Stimulated activated CD8-positive, alpha-beta memory T cell treated with anti-CD3 and anti-CD28 coated beads, Interleukin-7, amount 100 ng/mL, for 24 hours (primary cell): Measurements from ENCODE around the gene HBB.

Experiments
- DNase-seq: peaks from one replicate; pipeline ENCODE4 v3.0.0-alpha.2; 2020; ENCODE audit warnings: low read depth

HBB gene

GRCh38 chr11:5227681-5228080 lies 810 bp upstream of the HBB start:
- no peak for DNase-seq

DNA sequence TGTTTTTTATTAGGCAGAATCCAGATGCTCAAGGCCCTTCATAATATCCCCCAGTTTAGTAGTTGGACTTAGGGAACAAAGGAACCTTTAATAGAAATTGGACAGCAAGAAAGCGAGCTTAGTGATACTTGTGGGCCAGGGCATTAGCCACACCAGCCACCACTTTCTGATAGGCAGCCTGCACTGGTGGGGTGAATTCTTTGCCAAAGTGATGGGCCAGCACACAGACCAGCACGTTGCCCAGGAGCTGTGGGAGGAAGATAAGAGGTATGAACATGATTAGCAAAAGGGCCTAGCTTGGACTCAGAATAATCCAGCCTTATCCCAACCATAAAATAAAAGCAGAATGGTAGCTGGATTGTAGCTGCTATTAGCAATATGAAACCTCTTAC lies 1.4 kb downstream of the HBB start:
- no peak for DNase-seq

- no peak for DNase-seq
Observed at GRCh38 chr11:5224538-5225479, 2.1 kb downstream of the HBB start.

DNA sequence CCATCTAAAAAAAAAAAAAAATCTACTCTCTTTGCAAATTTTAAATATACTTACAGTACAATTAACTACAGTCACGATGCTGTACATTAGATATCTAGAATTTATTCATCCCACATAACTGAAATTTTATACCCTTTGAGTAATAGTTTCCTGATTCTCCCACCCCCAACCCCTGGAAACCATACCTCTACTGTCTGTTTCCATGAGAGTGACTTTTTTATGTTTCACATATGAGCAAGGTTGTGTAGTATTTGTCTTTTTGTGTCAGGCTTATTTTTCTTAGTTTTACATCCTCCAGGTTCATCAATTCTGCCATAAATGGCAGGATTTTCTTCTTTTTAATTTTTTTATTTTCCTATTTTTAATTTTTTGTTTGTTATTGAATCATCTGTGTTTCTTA lies 3.2 kb downstream of the HBB start:
- no peak for DNase-seq

DNA sequence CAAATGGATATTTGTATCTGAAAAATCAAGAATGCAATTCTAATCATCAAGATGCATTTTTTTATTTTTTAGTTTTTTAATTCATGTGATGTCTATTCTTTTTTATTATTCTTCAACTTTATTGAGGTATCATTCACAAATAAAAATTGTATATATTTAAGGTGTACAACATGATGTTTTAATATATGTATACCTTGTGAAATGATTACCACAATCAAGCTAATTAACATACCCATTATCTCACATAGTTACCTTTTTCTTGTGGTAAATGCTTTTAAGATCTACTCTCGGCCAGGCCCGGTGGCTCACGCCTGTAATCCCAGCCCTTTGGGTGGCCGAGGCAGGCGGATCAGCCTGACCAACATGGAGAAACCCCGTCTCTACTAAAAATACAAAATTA lies 3.7 kb downstream of the HBB start:
- DNase-seq = no peak

GRCh38 chr11:5210376-5210885 lies 16.4 kb downstream of the HBB start:
- DNase-seq = no peak

- no peak for DNase-seq
Observed at GRCh38 chr11:5204787-5205186, 22.1 kb downstream of the HBB start.

DNA sequence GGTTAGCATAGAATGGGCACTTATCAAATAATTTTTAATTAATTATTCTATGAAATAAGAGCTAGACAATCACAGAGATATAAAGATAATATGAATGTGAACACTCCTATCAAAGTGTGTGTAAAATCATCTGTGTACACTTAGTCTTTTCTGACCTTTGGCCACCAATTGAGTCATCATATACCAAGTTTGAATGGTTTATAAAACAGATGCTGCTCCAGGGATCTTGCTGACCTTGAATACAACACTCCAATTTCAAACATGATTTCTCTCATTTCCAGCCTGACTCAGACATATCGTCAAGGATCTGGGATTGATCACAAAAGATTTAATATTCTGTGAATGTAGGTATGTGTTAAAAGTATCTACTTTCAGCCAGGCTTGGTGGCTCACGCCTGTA lies 23.5 kb downstream of the HBB start:
- DNase-seq = no peak

DNA sequence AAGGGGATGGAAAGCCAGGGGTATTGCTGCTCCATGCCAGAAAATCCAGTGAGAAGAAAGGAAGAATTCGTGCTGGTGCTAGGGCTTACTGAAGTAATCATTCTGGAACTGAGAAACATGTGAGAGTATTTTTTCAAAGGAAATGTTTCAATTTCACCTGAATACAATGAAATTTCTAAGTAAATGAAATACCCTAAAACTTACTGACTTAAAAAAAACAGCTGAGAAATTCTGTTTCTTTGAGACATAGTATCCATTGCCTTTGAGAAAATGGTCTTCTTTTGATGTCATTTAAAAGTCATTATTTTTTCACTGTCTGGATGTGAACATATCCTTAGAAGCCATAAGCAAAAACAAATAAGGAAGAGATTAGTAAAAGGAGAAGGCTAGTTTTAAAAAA lies 26.3 kb downstream of the HBB start, which contains the start of gene OR51V1:
TSS of gene OR51V1 (minus strand) at position 101 of the 400 bp plus-strand sequence. CDS start at position 101, 0 bp downstream.
- DNase-seq = no peak

- no peak for DNase-seq
Observed at GRCh38 chr11:5198285-5198684, 28.6 kb downstream of the HBB start.

DNA sequence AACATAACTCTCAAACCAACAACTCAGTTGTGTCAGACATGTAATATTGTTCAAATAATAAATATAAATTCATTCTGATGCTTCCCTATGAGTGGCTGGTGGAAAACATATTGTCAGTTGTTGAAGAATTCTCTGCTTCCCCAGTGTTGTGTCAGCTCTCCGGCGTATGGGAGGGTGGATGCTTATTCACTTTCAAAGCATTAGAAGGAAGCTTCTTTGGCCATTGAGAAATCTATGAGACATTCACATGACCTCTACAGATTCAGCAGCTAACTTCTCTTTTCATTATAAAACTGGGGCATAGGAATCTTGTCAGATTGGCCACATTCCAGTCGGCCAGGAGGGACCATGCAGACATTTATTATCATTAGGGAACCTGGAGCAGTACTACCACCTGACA lies 29.3 kb downstream of the HBB start:
- DNase-seq = no peak

DNA sequence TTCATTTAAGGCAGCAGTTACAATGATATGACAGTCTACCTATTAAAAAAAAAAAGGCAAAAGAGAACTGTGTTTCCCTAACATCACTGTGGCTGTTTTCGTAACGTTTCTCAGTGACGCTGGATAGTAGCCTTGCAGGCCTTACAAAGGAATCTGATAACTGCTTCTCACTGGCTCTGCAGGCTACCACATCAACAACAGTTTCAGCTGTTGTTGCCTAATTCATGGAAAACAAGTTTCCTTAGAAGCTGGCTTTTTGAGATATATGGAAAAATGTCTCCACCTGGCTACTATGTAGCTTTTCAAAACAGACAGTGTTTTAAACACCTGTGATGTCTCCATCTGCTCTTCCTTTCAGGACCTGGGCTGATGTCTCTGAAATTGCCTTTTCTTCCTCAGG lies 30.1 kb downstream of the HBB start:
- DNase-seq = no peak

DNA sequence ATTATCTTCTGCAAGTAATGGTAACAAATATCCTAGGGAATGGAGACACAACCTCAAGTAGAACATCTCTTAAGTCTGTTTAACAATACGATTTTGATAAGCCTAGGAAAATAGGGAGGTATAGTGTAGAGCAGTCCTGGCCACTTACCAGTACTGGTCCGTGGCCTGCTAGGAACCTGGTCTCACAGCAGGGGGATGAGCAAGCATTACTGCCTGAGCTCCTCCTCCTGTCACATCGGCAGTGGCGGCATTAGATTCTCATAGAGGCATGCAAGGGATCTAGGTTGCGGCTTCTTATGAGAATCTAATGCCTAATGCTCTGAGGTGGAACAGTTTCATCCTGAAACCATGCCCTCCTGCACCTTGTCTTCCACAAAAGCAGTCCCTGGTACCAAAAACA lies 30.8 kb downstream of the HBB start:
- no peak for DNase-seq

GRCh38 chr11:5192738-5193137 lies 34.1 kb downstream of the HBB start:
- no peak for DNase-seq

DNA sequence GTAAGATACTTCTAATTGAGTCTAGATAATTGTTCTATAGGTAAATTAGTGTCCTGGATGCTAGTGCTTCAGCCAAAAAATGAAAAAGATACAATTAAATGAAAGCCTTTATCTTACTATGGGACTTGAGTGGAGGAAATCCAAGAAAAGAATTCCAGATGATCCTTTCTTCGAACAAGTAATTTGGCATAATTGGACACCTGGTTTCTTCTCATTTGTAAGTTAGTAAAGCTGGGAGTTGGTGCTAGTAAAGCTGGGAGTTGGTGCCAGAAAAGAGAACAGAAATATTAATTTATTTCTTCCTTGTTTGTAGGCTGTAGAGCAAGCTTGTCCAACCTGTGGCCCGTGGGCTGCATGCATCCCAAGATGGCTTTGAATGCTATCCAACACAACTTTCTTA lies 38.7 kb downstream of the HBB start:
- DNase-seq = no peak

- no peak for DNase-seq
Observed at GRCh38 chr11:5178046-5178837, 48.6 kb downstream of the HBB start.
